Stimulated activated CD8-positive, alpha-beta memory T cell treated with anti-CD3 and anti-CD28 coated beads, Interleukin-7, amount 100 ng/mL, for 24 hours (primary cell): ENCODE data around the gene NR1H3.

Experiments
- DNase-seq: peaks from one replicate; pipeline ENCODE4 v3.0.0-alpha.2; 2020; ENCODE audit warnings: low read depth

NR1H3 gene

DNA sequence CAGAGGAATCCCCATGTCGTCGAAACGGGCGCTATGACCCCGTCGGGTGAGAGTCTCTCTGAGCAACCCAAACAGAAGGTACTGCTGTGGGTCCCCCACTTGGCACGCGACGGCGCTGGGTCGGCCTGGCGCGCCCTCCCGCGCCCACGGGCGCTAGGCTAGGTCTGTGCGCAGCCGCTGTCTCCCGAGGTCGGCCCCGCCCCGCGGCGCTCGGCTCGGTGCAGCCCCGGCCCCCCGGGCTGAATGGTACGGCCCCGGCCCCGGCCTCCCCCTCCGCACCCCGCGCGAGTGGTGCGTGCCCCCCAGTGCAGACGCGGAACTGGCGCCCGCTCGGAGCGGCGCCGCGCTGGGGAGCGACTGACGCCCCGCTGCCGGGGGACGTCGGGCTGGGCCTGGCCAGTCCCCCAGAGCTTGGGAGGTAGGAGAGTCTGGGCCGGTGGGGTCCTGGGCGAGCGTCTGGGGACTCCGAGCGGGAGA is 12.1 kb downstream of the NR1H3 start, which contains the start of gene MADD:
Gene MADD, plus strand, starts transcription at position 305 of the 477 bp plus-strand sequence.
- peak; percentile 83 for DNase-seq

DNA sequence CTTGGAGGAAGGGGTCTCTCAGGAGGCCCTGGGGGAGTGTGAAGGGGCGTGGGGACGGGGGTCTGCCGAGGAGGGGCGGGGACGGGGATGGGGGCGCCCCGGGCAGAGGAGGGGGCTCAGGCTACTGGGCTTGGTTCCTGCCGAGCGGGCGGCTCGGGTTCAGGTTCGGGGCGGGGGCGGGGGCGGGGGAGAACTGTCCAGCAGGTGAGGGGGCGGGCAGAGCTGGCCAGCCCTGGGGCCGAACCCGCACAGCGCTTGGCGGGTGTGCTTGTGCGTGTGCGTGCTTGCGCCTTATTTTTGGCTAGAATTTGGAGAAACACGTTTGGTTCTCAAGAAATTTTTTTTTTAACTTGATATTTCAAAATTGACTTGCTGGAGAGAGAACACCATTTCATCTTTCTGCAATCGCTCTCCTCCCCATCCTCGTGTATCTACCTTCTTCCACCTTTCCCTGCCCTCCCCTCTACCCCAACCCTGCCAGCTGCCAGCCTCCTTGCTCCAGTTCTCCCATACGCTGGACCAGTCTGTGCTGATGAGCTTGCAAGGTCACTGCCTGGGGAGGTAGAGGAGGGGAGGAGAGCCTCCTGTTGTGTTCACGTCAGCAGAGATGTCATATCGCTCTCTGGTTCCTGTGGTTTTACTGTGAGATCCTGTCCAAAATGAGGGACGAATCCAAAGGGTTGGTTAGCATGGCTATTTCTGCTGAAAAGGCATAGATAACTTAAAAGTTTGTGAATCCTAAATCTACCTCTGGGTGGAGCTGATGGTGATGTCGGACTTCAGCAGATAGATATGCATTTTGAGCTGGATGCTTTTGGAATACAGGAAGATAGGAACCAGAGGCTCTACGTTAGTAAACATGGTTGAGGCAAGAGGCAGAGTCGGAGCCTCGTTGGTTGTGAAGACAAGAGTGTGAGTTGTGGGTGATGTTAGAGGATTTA is 12.8 kb downstream of the NR1H3 start:
- no peak for DNase-seq

DNA sequence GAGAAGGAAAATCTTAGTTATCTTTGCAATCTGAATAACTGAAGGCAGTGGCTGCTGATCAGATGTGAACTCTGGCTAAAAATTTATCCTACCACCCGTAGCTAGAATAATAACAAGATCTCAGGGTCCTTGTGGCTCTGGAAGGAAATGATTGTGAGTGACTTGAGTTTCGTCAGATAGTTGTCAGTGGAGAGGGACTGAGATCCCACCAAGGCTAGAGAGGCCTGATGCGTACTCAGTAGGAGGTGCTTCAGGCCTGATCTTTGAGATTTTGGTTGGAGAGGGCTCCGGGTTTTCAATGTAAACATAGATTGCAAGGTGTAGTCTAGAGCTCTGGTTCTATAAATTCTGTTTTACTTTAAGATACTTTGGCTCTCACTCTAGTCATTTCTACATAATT is 13.5 kb downstream of the NR1H3 start:
- no peak for DNase-seq

DNA sequence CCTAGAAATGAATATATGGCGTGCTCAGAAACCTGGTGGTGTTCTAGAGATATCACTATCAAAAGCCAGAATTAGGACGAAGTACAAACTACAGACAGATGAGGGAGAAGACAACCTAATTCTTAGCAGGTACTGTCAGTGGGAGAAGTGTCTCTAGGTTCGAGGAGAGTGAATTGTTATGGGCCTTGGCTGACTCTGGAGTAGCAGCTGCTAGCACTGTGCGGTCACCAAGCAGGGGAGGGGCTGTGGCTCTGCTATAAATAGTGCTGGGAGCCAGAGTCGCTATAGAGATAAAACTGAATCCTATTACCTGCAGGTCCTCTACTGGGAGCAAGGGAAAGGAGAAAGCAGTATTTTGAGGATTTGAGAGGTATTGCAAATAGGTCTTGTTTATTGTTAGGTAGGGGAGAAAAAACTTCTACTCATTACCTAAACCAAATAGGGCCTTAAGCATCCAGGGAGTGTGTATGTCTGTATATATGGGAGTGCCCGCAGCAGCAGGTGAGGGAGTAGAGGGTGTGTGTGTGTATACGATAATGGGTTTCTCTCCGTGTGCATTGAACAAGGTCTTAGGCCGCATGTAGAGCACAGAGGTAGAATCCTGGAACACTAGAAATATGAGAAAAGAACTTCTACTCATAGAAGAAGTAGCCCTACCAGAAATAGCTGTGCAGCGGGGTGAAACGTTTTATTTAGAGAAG is 14.3 kb downstream of the NR1H3 start:
- no peak for DNase-seq

DNA sequence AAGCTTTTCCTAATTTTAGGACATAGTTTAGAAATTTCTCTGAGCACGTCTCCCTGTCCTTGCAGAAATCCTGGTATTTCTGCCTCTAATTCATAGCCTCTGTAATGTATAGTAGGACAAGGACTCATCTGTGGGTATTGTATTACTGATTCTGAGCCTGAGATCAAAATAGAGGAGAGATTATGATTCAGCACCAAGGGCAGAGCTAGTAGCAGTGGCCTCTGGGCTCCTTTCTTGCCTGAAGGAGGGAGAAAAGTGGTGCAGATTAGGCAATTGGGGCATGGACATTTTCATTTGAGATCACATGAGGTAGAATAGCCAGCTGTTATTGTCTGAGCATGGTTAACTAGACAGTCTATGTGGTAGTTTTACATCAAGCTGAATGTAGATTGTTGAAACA is 14.9 kb downstream of the NR1H3 start:
- DNase-seq: no peak

DNA sequence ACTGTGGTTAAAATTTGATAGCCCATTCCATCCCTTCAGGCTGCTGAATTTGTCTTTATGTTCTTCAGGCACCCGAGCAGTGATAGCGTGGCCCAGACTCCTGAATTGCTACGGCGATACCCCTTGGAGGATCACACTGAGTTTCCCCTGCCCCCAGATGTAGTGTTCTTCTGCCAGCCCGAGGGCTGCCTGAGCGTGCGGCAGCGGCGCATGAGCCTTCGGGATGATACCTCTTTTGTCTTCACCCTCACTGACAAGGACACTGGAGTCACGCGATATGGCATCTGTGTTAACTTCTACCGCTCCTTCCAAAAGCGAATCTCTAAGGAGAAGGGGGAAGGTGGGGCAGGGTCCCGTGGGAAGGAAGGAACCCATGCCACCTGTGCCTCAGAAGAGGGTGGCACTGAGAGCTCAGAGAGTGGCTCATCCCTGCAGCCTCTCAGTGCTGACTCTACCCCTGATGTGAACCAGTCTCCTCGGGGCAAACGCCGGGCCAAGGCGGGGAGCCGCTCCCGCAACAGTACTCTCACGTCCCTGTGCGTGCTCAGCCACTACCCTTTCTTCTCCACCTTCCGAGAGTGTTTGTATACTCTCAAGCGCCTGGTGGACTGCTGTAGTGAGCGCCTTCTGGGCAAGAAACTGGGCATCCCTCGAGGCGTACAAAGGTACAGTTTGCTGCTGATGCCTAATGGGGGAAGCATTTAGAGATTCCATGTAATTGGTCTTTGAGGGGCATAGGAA is 16.9 kb downstream of the NR1H3 start:
- DNase-seq: no peak

DNA sequence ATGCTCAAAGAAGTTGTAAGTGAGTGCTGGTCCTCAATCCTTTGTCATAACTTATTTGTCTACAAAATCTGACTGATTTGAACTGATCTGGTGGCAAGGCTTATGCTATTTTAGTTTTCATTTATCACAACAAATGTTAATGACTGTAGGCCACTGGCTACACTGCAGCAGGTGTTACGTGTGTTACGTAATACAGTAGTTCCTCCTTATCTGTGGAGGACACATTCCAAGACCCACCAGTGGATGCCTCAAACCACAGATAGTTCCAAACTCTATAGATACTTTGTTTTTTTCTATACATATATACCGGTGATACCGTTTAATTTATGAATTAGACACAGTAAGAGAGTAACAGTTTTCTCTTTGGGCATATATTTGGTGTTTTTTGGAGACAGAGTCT is 19.1 kb downstream of the NR1H3 start:
- DNase-seq: no peak

DNA sequence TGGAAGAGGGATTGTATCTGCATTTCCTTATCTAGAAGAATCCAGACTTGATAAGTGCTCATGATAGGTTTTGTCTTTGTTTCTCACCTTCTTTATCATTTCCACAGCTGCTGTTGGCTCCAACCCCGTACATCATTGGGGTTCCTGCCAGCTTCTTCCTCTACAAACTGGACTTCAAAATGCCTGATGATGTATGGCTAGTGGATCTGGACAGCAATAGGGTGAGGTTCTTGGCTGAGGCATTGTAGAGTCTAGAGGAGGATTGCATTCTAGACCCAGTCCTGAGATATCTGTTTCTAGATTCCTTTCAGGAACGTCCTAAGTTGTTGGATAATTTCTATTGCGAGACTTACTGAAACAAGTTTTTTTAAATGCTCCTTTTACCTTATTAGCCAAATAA is 20.3 kb downstream of the NR1H3 start:
- DNase-seq: no peak

DNA sequence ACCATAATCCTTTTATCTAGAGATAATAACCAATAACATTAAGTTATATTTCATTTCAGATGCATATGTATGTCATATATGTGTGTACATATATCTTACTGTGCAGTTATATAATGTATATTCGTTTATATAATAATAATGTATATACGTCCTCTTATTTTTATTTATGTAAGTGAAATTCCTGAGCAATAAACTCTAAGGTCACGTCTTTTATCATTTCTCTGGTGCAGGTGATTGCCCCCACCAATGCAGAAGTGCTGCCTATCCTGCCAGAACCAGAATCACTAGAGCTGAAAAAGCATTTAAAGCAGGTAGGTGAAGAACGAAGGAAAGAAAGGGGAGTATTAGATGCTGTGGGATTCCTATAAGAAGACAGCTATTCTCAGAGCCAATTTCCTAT is 21.0 kb downstream of the NR1H3 start:
- DNase-seq: no peak

DNA sequence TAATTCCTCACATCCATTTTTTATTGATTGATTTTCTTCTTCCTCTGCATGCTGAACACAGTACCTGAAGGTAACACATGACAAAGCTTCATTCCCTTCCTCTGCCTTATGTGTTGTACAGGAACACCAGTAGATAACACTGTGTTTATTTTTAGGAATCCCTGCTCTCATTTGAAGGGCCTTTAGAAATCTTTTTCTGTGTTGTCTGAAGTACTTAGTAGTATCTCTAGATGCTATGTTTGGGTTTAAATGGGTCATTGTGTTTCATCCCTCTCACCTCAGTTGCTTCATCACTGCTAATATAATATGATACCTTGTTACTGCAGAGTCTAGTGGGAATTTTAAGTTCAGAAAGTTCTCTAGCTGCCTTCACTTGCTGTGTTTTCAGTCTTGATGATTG is 22.3 kb downstream of the NR1H3 start:
- DNase-seq: no peak

DNA sequence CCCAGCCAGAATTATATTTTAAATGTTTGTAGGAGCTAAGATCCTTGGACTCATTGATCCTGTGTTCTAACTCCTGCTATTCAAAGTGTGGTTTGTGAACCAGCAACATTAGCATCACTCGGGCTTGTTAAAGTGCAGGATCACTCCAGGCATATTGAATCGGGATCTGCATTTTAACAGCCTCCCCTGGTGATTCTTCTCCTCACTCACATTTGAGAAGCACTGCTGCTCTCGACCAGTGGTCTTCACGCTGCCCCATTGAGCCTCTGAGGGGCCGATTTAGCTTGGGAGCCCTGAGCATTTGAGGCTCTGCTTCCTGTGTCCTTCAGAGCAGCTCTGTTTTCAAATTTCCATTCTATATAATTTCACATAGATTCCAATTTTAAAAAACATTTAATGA is 23.1 kb downstream of the NR1H3 start:
- no peak for DNase-seq

DNA sequence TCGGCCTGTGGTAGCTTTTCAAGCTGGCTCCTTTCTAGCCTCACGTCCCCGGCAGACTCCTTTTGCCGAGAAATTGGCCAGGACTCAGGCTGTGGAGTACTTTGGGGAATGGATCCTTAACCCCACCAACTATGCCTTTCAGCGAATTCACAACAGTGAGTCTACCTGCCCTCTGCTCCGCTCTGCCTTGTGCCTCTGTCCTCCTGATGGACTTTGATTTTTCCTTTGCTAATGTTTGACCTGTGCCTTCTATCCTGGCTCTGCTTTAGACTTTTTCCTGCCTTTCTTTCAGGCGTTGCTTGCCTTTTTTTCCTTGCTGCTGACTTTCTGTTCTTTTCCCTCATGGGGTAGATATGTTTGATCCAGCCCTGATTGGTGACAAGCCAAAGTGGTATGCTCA is 24.7 kb downstream of the NR1H3 start:
- no peak for DNase-seq

DNA sequence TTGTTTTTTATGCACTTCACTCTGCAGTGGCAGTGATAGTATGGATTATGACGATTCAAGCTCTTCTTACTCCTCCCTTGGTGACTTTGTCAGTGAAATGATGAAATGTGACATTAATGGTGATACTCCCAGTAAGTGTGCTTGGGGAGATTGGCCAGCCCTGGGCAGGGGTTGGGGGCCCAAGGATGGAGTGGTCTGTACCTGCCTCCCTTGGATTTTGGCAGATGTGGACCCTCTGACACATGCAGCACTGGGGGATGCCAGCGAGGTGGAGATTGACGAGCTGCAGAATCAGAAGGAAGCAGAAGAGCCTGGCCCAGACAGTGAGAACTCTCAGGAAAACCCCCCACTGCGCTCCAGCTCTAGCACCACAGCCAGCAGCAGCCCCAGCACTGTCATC is 26.4 kb downstream of the NR1H3 start:
- DNase-seq: no peak

DNA sequence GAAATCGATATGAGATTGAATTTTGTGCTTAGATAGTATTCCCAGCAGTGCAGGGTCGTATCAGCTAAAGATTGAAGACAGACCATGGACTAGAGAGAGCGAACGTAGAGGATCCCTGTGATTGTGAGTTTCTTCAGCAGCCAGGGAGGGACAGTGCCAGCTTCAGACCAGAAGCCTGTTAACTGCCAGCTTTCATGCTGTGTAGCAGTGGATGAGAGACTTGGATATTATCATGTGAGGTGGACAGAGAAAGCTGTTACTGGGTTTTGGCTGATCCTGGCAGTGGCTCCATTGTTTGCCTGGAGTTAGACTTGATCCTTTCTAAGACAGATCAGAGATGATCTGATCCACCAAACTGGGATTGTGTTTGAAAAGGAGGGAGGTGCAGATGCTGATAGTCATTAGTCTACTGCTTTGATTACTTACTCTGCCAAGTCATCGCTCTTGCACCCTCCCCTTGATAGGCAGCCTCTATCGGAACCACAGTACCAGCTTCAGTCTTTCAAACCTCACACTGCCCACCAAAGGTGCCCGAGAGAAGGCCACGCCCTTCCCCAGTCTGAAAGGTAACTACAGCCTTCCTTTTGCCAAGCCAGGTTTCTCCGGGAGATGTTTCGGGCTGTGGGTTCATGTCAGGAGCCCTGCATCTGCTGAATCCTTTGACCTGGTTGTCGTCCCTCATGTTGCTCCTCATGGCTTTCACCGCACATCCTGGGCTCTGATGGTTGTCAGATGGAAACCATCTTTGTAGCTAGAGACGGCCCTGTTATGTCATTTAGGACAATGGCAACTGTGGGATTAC is 28.4 kb downstream of the NR1H3 start:
- DNase-seq: no peak

DNA sequence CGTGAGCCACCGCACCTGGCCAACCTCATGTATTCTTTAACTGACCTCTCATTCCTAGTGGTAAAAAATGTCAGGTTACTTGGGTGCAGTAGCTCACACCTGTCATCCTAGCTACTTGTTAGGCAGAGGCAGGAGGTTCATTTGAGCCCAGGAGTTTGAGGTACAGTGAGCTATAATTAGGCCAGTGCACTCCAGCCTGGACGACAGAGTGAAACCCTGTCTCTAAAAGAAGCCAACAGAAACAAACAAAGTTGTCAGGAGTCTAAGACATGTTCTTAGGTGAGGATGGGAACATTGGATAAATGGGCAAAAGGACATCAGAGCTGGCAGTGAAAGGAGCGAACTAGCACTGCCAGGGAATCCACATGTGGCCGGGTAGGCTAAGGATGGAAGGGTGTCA is 30.3 kb downstream of the NR1H3 start:
- no peak for DNase-seq

DNA sequence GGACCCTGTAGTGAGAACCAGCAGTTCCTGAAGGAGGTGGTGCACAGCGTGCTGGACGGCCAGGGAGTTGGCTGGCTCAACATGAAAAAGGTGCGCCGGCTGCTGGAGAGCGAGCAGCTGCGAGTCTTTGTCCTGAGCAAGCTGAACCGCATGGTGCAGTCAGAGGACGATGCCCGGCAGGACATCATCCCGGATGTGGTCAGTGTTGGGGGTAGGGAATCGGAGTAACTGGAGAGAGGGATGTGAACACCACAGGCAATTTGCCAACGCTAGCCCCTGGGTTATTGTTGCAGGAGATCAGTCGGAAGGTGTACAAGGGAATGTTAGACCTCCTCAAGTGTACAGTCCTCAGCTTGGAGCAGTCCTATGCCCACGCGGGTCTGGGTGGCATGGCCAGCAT is 32.1 kb downstream of the NR1H3 start:
- no peak for DNase-seq

DNA sequence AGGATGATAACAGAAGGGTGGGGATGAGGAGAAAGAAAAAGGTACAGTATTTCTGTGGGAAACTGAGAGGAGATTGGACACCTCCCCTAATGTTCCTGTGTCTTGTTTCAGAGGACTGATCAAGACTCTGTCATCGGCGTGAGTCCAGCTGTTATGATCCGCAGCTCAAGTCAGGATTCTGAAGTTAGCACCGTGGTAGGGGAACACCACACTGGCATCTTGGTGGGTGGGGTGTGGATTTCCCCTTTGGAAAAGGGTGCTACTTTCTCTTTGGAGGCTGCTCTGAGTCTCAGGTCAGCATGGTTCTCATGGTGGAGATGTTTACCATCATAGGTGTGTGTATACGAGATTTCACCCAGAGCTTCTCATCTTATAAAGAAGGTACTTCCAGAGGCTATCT is 37.6 kb downstream of the NR1H3 start:
- DNase-seq: no peak

DNA sequence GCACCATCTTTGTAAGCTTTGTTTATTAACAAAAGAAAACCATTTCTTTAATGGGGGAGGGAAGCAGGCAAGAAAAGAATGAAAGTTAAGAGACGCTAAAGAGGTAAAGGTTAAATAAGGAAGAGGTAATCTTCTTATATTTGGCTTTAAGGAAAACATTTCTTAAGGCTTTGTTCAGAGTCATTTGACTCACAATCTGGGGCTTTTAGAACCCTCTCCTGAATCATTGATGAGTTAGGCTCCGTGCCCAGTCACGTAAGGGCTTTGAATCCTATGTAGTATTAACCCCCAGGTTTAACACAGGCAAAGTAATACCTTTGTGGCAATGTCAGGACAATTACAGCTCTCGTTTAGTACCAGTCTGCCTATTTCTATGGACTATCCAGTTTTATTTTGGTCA is 38.2 kb downstream of the NR1H3 start:
- DNase-seq: no peak

DNA sequence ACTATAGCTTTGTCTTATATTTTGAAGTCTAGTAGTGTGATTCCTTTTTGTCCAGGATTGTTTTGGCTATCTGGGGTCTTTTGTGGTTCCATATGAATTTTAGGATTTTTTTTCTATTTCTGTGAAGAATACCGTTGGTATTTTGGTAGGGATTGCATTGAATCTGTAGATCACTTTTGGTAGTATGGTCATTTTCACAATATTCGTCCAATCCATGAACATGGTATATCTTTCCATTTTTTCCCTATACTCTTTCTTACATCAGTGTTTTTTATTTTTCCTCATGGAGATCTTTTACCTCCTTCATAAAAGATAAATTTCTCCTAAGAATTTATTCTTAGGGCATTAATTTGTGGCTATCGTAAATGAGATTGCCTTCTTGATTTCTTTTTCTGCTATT is 41.3 kb downstream of the NR1H3 start:
- DNase-seq: no peak

DNA sequence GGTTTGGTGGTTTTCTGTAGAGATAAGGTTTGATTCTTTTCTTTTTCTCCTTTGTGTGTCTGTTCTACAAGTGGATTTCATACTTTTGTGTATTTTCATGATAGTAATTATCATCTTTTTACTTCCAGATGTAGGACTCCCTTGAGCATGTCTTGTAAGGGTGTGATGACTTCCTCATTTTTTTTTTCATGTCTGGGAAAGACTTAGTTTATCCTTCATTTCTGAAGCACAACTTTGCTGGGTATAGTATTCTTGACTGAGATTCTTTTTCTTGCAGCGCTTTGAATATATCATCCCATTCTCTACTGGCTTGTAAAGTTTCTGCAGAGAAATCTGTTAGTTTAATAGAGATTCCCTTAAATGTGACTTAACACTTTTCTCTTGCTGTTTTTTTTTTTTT is 45.1 kb downstream of the NR1H3 start:
- no peak for DNase-seq

DNA sequence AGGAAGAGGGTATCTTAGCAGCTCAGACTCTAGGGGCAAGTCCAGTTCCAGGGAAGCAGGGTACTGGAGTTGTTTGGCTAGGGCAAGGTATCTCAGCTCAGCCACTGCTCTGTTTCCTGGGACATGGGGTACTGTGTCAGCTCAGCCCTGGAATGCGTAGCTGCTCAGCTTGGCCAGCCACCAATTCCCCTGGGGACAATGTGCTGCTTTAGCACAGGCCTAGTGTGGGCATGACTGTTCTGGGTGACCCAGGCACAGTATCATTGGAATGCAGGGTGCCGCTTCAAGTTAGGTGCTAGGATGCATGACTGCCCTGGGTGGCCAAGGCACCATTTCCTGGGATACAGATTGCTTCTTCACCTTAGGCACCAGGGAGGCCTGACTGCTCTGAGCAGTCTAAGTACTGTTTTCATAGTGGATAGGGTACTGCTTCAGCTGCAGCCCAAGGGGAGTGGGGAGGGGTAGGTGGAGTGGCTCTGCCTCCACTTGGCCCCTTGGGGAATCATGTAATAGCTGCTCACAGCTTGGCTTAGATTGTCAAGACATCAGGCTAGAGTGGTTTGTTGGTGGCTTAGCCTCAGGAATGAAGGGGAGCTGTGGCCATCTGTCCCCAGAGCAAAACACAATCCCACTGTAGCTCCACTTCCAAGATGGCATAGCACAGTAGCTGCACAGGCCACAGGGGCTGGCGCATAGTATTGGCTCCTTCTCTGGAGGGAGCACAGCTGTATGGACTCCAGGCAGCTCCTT is 48.1 kb downstream of the NR1H3 start:
- no peak for DNase-seq
